ENCODE results near the gene DSN1. TPM values are rescaled to one million over a fixed set of nuclear protein-coding genes. Genes with fewer than 3 reads are reported as not detected.
A peak's percentile ranks its signal among the peaks of the same experiment; 100 is the strongest.

Gene DSN1
- total and polyA plus RNA-seq, 8 donors = 1.3 to 18.9 (median 8.0) TPM

DNA sequence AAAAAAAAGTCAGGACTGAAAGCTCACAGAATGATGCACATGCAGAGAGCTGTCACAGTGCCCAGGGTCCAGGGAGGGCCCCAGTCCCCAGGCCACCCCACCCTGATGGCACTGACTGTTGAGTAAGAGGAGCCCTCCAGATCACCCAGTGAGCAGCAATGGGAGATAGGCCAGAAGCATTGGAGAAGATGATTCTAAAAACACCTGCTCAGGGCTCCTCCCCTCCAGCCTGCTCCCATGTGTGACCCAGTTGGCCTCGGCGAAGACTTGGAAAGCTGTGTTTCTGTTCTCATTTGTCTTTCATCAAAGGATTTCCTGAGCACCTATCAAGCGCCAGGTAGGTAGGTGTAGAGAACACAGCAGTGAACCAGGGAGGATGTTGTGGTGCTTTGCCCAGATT, 43.9 kb upstream of the DSN1 start:
- H3K36me3 ChIP-seq = peaks cover 13 to 48% (median 42%) of the 10 kb centered on the region in 4 donors
- TF ChIP-seq EP300 (IDR thresholded peaks at IDR 0.05) = no peak
- no peak for TF ChIP-seq POLR2A (IDR thresholded peaks at IDR 0.05)
- TF ChIP-seq, protein P1, sequence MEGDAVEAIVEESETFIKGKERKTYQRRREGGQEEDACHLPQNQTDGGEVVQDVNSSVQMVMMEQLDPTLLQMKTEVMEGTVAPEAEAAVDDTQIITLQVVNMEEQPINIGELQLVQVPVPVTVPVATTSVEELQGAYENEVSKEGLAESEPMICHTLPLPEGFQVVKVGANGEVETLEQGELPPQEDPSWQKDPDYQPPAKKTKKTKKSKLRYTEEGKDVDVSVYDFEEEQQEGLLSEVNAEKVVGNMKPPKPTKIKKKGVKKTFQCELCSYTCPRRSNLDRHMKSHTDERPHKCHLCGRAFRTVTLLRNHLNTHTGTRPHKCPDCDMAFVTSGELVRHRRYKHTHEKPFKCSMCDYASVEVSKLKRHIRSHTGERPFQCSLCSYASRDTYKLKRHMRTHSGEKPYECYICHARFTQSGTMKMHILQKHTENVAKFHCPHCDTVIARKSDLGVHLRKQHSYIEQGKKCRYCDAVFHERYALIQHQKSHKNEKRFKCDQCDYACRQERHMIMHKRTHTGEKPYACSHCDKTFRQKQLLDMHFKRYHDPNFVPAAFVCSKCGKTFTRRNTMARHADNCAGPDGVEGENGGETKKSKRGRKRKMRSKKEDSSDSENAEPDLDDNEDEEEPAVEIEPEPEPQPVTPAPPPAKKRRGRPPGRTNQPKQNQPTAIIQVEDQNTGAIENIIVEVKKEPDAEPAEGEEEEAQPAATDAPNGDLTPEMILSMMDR (IDR thresholded peaks at IDR 0.05) = no peak
- no peak for TF ChIP-seq POLR2AphosphoS5 (IDR thresholded peaks at IDR 0.05)
- WGBS, 5 donors = 92 to 98% (median 98%) methylated on average over 3 of the region's 3 CpGs
- no peak for DNase-seq
- H3K9me3 ChIP-seq = no peaks in the 10 kb centered on the region
- H3K4me1 ChIP-seq = peaks cover 26 to 64% (median 41%) of the 10 kb centered on the region in 4 donors
- no peaks in the 10 kb centered on the region for H3K27me3 ChIP-seq
- no peak overlapping the region for H3K27ac ChIP-seq
- intact Hi-C loops (cut with DNase I; ENCODE audit: low total_unique reads) = no loop called here
- H3K4me3 ChIP-seq = no peak overlapping the region

DNA sequence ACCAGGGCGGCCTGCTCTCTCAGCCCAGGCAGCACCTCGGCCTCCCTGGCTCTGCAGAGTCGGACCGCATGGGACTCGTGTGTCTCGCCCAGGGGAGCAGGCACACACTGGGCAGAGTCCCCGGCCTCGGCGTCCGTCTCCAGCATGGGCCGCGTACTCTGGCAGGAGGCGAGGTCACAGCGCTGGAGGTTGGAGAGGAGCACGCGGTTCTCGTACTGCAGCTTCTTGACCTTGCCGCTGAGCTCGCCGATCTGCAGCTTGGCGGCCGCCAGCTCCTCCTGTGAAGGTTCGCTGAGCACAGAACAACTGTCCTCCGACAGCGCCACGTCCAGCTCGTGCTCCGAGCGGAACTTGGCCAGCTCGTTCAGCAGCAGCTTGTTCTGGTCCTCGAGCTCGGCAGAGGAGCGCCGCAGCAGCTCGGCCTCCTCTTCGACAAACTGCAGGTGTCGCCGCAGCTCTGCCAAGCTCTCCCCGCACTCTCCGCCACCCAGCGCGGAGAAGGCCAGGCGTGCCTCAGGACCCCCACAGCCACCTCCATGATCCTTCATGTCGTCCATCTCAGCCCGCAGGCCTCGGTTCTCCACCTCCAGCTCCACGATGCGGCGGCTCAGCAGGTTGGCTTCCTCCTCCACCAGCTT, 42.0 kb upstream of the DSN1 start:
- DNase-seq = no peak
- H3K27ac ChIP-seq = no peak overlapping the region
- H3K9me3 ChIP-seq = no peaks in the 10 kb centered on the region
- H3K4me1 ChIP-seq = peaks cover 19 to 49% (median 24%) of the 10 kb centered on the region in 4 donors
- H3K27me3 ChIP-seq = no peaks in the 10 kb centered on the region
- intact Hi-C loops (cut with DNase I; ENCODE audit: low total_unique reads) = no loop called here
- peaks cover 13 to 68% (median 57%) of the 10 kb centered on the region in 4 donors for H3K36me3 ChIP-seq
- TF ChIP-seq EP300 (IDR thresholded peaks at IDR 0.05) (no peak), POLR2AphosphoS5 (IDR thresholded peaks at IDR 0.05) (no peak), POLR2A (IDR thresholded peaks at IDR 0.05) (no peak)
- TF ChIP-seq, protein P1 (IDR thresholded peaks at IDR 0.05) = no peak
- no peak overlapping the region for H3K4me3 ChIP-seq
- 93 to 95% (median 94%) methylated on average over 30 to 49 of the region's 49 CpGs for WGBS, 5 donors

DNA sequence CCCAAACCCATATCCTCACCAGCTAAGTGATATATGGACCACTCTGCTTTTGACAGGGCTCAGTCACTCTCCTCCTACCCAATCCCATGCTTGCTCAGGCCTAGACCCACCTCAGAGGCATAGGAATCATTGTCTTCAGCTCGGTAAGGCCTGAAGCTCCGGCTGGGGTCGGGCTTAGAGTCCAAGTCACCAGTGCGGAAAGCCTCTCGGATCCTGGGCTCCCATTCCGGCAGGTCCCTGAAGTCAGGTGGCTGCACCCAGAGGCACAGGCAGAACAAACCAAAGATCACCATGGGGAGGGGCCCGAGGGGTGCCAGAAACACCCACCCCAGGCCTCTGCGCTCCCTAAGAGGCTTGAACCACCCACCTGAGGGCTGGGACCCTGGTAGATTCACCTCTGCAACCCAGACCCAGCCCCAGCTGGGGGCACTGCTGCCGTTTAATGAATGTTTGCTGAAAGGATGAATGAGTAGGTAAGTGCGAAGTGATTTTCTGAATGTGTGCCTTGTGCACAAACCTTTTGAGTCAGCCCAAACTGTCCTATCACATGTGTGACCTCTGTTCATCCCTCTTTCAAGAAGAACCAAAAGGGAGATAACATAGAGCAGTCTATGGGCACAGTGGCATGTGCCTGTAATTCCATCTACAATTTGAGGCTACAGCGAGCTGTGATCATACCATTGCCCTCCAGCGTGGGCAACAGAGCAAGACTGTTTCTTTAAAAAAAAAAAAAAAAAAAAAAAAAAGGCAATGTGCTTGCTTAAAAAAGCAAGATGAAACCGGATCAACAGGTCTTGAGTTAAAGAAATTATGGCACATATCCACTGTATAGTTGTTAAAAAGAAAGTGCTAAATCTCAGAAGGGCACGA, 39.3 kb upstream of the DSN1 start:
- Histone ChIP-seq H3K4me1 (peaks cover 3 to 27% (median 11%) of the 10 kb centered on the region in 4 donors), H3K36me3 (peaks cover 13 to 89% (median 78%) of the 10 kb centered on the region in 4 donors), H3K27me3 (no peaks in the 10 kb centered on the region), H3K4me3 (no peak overlapping the region), H3K27ac (peak overlapping the region; percentile 16 to 57 (median 54)), H3K9me3 (no peaks in the 10 kb centered on the region)
- 49 to 69% (median 62%) methylated on average over 7 to 14 of the region's 14 CpGs for WGBS, 5 donors
- intact Hi-C loops (cut with DNase I; ENCODE audit: low total_unique reads) = no loop called here
- TF ChIP-seq POLR2A (IDR thresholded peaks at IDR 0.05) = no peak
- TF ChIP-seq EP300 (IDR thresholded peaks at IDR 0.05) = no peak
- TF ChIP-seq, protein P1 (IDR thresholded peaks at IDR 0.05) = no peak
- DNase-seq = peak in 1 of 2 donors; percentile 64

DNA sequence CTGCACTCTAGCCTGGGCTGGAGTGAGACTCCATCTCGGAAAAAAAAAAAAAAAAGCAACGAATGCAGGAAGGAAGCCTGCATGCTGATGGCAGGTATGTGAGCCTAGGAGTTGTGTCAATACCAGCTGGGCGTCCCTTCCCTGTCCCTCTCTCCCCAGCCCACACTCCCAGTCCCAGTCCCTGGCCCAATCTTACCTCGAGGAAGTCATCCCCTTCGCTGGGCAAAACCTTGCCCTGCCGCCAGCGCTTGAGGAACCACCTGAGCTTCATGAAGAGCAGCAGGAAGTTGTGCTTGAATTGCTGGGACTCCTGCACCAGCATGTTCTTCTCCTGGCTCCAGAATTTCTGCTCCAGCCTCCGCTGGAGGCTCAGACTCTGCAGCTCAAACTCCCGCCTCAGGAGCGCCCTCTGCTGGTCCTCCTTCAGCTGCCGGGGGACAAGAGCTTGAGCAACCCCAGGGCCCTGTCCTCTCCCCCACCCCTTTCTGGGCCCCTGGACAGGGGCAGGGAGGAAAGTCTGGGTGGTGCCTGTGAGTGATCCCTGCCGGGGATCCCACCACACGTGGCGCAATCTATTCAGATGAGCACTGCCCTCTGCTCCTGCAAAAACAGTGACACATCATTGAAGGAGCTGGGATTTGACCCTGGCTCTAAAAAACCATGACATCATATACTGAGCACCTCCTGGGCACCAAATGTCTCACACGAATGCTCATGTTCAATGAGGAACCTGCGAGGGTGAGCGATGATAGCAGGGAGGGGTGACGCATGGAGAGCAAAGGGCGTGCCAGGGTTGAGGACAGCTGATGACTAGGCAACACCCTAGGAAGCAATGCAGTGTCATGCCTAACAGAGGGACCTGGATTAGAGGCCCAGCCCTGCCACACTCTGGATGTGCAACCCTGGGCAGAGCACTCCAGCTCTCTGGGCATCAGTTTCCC, 35.0 kb upstream of the DSN1 start:
- H3K4me1 ChIP-seq = peaks cover 0 to 17% (median 9%) of the 10 kb centered on the region in 4 donors
- WGBS, 5 donors = 72 to 84% (median 79%) methylated on average over 15 to 19 of the region's 19 CpGs
- peaks cover 30 to 90% (median 83%) of the 10 kb centered on the region in 4 donors for H3K36me3 ChIP-seq
- intact Hi-C loops (cut with DNase I; ENCODE audit: low total_unique reads) = no loop called here
- H3K4me3 ChIP-seq = no peak overlapping the region
- DNase-seq = peak; percentile 64 to 70
- TF ChIP-seq EP300 (IDR thresholded peaks at IDR 0.05) (no peak), POLR2AphosphoS5 (IDR thresholded peaks at IDR 0.05) (no peak)
- TF ChIP-seq, protein P1 (IDR thresholded peaks at IDR 0.05) = peak in 4 of 7 experiments; percentile 23 to 74 (median 64)
- H3K9me3 ChIP-seq = no peaks in the 10 kb centered on the region
- no peaks in the 10 kb centered on the region for H3K27me3 ChIP-seq
- no peak overlapping the region for H3K27ac ChIP-seq

Measured in stomach (tissue), 9 donors.